GM18870 (cell line): Measurements from ENCODE around the gene OLIG1.

ENCODE experiments used
- ATAC-seq: cut with Tn5 transposase; IDR thresholded peaks from one replicate; pipeline ENCODE4 v1.9.1; 2021; ENCODE audit warnings: moderate library complexity; ENCODE audit not compliant: unreplicated experiment

The OLIG1 gene

DNA sequence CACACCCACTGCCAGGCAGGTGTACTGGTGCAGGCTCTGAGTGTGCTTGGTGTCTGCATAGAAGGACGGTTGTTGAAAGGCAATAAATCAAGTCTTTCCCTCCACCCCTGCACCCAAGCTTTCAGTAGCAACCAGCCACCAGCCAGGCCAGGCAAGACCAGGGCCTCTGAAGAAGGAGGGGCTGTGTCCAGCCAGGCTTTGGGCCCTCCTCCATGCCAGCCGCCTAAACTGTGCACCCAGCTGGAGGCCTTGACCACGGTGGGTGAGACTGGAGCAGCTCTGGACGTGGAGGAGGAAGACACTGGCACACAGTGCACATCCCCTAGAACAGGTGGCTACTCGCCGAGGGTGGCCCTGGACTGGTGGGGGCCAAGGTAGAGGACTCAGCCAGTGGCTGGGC, 39.3 kb upstream of the OLIG1 start:
- no peak for ATAC-seq

DNA sequence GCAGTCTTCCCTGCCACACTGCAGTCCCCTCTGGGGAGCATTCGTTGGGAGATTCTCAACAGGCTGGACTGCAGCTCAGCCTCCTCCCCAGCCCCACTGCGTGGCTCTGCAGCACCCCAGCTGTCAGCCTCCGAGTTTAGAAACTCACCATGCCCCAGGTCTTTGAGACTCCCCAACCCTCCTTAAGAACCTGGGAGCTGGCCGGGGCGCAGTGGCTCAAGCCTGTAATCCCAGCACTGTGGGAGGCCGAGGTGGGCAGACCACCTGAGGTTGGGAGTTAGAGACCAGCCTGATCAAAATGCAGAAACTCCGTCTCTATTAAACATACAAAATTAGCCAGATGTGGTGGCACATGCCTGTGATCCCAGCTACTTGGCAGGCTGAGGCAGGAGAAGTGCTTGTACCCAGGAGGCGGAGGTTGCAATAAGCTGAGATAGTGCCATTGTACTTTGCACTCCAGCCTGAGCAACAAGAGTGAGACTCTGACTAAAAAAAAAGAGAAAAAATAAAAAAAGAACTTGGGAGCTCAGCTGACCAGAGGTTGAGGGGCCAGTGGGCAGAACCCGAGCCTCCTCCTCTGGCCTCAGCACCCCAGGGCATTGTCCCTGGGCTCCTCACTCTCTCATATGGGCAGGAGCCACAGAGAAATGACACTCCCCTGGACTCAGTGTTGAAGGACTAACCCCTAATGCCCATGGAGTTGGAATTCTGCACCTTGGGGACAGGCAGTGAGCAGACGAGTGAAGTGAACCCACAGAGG, 38.6 kb upstream of the OLIG1 start:
- no peak for ATAC-seq

DNA sequence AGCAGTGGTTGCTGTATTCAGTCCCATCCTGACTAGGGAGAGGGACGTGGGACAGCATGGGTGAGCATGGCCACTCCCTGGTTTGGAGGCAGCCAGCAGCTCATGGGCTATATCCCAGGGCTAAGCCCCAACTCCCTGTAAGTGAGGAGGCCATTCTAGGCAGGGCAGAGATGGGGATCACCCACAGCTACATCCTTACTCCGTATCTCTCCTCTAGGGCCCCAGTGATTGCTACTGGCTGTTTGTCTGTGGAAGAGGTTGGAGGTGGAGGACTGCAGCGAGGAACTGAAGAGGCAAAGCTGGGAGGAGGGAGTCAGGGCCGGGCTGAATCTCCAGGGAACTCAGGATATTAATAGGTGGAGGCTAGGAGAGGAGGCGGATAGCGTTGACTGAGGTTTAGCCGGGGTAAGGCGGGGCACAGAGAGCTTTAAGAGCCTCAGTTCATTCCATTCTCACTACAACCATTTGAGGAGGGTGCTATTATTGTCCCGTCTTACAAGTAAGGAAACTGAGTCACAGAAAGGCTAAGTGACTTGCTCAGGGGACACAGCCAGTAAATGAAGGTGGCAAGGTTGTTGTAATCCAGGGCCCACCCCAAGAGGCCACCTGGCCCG, 37.4 kb upstream of the OLIG1 start:
- no peak for ATAC-seq

DNA sequence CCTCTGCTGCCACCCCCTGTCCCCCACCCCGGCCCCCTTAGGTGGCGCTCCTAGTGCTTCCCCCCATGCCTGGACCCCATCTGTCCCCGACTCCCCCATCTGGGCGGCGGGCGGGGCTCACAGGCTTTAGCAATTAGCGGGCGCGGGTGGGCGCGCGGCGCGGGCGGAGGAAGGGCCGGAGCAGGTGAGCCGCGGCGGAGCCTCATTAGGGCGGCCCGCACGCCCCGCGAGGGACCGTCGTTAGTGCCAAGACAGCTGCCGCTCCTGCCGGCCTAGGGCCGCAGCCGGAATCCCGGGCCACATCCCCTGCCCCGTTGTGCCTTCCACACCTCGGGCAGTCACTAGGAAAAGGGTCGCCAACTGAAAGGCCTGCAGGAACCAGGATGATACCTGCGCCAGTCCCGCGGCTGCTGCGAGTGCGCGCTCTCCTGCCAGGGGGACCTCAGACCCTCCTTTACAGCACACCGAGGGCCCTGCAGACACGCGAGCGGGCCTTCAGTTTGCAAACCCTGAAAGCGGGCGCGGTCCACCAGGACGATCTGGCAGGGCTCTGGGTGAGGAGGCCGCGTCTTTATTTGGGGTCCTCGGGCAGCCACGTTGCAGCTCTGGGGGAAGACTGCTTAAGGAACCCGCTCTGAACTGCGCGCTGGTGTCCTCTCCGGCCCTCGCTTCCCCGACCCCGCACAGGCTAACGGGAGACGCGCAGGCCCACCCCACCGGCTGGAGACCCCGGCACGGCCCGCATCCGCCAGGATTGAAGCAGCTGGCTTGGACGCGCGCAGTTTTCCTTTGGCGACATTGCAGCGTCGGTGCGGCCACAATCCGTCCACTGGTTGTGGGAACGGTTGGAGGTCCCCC, 36.6 kb upstream of the OLIG1 start:
- ATAC-seq = no peak

DNA sequence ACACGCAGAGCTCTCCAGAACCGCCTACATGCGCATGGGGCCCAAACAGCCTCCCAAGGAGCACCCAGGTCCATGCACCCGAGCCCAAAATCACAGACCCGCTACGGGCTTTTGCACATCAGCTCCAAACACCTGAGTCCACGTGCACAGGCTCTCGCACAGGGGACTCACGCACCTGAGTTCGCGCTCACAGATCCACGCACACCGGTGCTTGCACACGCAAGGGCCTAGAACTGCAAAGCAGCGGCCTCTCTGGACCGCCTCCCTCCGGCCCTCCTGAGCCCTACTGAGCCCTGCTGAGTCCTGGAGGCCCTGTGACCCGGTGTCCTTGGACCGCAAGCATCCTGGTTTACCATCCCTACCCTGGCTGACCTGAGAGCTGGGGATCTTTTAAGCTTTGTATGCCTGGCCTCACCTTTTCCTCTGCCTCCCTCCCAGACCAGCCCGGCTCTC, 36.0 kb upstream of the OLIG1 start:
- no peak for ATAC-seq

DNA sequence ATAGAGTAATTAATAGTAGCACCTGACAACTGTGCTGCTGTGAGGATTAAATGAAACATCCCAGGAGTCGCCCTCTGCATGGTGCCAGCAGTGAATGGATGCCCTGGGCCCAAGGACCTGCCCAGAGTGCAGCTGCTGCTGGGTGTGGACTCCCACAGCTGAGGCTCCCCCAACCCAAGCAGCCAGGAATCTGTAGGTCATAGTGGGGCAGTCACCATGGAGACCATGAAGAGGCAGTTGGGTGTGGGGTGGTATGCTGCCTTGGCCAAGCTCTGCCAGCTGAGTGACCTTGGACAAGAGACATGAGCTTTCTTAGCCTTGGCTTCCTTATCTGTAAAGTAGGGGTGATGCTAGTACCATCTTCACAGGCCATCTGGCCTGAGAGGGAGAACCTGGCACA, 34.8 kb upstream of the OLIG1 start:
- ATAC-seq = no peak

DNA sequence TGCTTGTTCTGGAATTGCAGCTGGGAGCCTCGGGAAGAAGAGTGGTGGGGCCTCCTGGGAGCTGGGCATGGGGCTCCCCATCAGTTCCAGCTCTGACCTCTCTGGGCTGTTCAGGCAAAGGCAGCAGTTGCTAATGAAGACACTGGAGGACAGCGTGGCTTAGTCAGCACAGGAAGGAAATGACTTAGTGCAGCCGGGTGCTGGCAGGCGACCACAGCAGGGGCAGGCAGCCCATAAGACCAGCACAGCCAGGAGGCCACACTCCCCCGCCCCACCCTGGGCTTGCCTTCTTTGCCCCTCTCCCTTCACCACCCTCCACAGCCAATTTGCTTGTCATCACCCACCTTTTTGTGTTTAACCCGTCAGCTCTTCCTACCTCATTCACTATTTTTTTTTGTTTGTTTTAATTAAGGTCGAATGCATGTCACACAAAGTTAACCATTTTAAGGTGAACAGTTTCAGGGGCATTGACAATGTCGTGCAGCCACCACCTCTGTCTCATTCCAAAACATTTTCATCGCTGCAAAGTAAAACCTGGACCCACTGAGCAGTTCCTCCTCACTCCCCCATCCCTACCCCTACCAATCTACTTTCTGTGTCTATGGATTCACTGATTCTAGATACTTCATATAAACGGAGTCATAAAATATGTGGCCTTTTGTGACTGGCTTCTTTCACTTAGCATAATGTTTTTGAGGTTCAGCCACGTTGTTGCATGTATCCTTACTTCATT, 33.3 kb upstream of the OLIG1 start:
- no peak for ATAC-seq

DNA sequence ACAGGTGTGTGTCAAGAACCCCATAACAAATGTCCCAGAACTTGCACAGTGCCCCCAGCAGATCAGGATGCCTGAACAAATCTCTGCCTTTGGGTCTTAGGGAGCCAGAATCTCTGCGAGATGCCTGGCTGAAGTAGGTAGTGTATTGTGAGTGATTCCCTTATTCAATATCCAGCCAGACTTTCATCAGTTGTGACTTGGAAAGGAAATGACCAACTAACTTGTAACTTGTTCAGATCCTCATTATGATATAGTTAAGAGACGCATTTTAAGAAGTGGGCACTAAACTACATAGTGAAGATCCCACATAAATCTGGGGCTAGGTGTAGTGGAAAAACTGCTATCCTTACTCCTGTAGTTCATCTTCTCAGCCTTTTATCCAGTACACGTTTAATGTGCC, 32.4 kb upstream of the OLIG1 start:
- no peak for ATAC-seq

DNA sequence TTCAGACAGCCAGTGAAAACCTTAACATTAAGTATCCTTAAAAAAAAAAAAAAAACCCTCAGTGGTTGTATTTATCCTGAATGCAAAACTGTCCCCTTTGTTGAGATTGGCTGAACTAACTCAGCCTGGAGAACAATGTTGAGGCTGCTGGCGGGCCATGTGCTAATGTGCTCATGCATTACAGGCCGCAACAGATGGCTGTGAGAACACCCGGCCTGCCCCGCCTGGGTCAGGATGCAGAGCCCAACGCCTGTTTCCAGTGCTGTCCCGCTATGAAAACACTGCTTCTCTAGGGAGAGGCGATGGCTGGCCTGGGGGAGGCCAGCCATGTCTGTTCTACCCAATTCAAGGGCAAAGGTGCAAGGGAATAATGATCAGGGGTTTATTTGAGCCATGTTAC, 30.4 kb upstream of the OLIG1 start:
- no peak for ATAC-seq

DNA sequence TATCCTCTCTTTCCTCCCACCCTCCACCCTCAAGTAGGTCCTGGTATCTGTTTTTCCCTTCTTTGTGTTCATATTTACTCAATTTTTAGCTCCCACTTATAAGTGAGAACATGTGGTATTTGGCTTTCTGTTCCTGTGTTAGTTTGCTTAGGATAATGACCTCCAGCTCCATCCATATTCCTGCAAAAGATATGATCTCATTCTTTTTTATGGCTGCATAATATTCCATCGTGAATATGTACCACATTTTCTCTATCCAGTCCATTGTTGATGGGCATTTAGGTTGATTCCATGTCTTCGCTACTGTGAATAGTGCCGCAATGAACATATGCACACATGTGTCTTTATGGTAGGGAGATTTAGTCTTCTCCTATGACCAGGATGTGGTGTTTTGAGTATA, 29.7 kb upstream of the OLIG1 start:
- no peak for ATAC-seq

DNA sequence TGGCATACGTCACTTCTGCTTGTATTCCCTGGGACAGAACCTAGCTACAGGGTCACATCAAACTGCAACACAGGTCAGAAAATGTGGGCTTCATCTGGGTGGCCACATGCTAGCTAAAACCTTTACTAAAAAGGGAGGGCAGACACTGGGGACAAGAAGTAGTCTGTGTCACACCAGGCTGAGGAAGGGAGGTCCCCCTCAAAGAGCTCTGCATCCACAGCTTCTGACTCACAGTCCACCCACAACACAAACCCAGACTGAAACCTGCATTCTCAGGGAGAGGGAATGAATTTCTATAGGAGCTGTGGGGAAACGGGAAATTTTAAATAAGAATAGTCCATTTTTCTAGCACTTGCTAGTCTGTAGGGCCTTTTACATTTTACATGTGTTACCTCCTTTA, 28.0 kb upstream of the OLIG1 start:
- no peak for ATAC-seq

DNA sequence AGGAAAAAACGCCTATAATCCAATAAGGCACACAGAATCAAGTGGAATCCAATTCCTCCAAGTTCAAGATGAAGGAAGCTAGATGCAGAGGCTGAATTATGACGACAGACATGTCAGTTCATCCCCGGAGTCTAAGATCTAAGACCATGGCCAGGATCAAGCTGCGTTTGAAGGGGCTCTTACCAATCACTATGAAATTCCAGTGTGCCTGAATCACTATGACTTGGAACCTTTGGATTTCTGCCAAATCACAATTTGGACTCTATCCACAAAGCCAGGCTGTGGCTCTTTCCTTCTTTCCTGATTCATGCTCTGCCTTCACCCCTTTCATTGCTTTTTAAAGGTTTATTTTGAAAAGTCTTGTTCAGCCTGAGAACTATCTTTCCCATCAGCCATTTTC, 27.1 kb upstream of the OLIG1 start:
- ATAC-seq = no peak

DNA sequence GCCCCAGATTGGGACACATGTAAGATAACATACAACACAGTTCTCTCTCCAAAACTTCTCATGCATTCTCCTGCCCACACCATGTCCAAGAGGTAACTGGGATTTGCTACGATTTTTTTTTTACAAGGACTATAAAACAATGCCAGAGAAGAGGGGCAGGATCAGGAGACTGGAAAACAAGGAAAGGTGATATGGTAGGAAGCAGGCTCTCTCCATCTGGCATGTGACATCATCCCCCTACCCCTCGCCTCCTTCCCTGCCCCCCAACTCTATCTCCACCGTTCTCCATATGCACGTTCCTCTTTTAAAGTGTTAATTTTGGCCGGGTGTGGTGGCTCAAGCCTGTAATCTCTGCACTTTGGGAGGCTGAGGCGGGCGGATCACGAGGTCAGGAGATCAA, 23.5 kb upstream of the OLIG1 start:
- no peak for ATAC-seq

DNA sequence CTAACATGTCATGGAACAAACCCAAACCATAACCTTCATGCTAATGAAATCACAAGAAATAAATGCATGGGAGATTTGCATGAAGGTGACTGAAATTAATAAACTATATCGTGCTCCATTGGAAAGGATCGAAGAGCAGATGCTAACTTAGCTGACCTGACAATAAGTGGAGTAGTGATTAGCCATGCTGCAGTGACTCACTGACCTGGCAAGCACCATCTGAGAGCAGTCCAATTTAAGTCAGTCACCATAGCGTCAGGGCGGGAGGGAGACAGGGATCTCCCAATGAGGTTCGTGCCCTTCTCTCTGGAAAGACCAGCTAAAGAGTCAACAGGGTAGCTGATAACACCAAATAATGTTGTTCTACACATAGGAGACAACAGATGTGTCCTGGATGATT, 22.7 kb upstream of the OLIG1 start:
- no peak for ATAC-seq

DNA sequence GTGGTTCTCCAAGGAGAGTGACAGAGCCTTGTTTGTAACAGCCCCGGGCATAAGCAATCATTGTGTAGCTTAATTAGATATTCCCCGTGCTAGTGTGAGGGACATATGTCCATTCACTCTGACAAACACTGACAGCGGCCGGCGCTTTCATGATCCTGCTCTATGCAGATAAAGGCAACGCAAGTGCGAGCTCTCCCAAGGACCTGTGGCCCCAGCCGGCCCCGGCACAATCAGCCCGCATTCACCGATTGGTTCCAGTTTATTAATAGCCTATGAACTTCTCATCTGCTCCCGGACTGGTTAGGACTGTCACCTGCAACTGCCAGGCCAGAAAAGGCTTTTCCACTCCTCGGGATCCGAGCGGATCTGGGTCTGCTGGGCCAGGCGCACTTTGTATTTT, 18.0 kb upstream of the OLIG1 start:
- ATAC-seq = no peak

DNA sequence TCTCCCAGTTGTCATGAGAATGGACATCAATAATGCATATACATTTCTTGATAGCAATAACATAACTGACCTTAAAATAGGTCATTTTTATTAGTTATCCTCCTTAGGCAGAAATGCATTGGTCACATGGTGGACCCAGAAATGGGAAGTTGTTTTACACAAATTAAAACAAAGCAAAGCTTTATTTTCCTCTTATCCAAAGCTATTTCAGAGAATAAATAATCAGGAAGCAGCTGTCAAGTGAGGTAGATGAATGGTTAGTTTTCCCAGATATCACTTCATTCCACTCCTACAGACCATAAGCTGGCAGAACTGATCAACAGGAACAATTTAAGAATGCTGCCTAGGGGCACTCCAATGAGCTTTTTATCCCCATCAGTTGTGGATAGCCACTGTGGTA, 16.0 kb upstream of the OLIG1 start:
- ATAC-seq = no peak

DNA sequence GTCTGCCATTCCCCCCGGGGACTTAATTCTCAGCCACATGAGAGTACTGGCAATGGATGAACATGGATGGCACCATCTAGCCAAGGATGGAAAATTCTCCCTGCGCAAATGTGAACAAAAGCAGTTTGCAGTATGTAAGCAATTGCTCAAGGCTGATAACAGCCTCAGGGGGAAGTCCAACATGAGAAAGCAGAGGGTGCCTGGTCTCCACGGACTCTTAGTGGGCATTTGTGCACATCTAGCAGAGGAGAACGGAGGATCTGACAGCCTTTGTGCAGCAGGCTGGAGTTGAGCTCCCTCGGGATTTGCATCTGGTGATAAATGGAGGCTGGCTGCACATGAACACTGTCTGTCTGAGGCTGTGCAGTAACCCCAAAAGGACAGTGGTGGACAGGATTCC, 13.9 kb upstream of the OLIG1 start:
- ATAC-seq = no peak

DNA sequence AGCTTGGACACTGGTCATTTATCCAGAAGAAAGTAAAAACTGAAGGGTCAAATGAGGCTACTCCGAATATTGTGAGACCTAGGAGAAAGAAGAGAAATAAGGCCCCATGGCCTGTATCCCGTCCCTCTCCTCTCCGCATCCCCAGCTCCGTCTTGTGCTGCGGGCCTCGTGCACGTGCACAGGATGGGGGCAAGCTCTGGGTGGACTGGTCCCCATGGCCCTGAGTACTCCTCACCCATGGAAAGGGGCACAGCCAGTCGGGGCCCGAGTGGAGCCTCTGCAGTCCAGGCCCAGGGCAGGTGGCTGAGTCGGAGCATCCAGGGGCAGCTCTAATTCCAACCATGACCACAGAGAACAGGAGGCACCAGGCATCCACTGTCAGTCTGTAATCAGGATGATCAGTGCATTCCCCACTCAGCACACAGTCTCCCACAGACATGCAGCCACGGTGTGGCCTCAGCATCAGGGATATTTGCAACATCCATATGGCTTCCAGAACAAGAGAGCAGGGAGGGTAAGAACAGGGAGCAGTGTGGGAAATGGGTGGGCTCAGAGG, 12.5 kb upstream of the OLIG1 start:
- no peak for ATAC-seq

DNA sequence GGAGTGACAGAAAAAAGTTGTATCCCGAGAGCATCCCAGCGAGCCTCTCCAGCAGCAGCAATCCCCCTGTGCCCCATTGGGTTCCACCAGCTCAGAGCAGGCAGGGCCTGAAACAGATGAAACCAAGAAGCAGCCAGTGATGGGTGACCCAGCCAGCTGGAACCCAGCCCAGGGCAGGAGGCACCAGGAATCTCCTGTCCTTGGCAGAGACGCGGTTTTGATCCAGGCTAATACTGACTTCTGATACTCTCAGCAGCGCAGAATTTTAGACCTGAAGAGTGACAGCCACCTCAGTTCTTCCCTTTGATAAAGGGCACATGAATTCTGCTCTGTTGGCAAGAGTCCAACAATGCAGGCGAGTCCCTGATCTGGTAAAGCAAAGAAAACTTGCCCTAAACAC, 11.4 kb upstream of the OLIG1 start:
- no peak for ATAC-seq

DNA sequence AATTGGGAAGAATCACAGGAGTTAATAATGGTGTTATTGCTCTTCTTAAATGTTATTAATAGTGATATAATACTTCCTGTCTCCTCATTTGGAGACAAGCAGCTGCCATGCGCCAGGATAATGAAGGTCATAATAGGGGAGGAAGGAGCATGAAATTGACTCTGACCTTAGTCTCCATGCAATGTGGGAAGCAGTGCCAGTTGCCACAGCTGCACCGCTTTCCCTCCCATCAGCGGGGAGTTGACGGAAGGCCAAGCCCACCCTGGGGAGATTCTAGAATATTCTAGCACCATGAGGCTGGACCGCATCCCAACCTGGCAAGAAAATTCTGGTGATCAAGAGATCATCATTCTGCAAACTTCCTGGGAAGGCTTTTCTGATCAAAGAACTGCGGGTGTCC, 11.0 kb upstream of the OLIG1 start:
- ATAC-seq = no peak

DNA sequence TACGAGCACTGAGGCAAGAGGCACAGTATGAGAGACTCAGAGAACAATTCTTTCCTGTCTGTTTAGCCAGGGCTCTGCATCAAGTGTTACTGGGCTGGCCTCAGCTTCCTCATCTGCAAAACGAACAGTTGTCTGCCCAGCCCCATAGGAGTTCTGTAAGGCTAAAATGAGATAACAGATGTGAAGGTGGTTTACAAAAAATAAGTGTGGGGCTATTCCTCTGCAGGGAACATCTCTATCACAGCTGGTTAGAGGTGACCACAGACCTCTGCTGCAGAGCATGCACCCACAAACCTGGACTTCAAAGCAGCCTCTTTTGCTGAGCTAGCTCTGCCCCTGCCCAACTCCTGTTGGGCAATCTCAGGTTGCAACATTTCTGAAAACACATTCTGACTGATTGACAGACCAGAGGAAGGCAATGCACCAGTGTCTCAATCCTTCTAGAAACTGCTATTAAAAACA, 10.5 kb upstream of the OLIG1 start:
- ATAC-seq = no peak
